Measurements from ENCODE around the gene LGR4. TPM values are rescaled to one million over a fixed set of nuclear protein-coding genes. Genes with fewer than 3 reads are reported as not detected.

Gene LGR4
- total RNA-seq, 1 experiment from 2014 or later: 7.1 TPM

GRCh38 chr11:27352781-27353180 lies 119.8 kb downstream of the LGR4 start:
- no peak overlapping the region for H3K9ac ChIP-seq (ENCODE audit: low read length)
- POLR2A ChIA-PET: no interaction called here
- no peak overlapping the region for H2AFZ ChIP-seq (ENCODE audit: low read depth, low read length, poor library complexity, severe bottlenecking)
- TF ChIP-seq POLR2A (IDR thresholded peaks at IDR 0.05; ENCODE audit: borderline replicate concordance, extremely low read depth, insufficient read depth, insufficient read length): no peak
- TF ChIP-seq ATF3 (IDR thresholded peaks at IDR 0.05): no peak
- no peak for TF ChIP-seq CBX3 (IDR thresholded peaks at IDR 0.05; ENCODE audit: low read depth)
- TF ChIP-seq SRF (IDR thresholded peaks at IDR 0.05; ENCODE audit: low read depth): no peak
- TF ChIP-seq ZNF274 (IDR thresholded peaks at IDR 0.05; ENCODE audit: low read depth, low read length): no peak
- TF ChIP-seq, protein P1, sequence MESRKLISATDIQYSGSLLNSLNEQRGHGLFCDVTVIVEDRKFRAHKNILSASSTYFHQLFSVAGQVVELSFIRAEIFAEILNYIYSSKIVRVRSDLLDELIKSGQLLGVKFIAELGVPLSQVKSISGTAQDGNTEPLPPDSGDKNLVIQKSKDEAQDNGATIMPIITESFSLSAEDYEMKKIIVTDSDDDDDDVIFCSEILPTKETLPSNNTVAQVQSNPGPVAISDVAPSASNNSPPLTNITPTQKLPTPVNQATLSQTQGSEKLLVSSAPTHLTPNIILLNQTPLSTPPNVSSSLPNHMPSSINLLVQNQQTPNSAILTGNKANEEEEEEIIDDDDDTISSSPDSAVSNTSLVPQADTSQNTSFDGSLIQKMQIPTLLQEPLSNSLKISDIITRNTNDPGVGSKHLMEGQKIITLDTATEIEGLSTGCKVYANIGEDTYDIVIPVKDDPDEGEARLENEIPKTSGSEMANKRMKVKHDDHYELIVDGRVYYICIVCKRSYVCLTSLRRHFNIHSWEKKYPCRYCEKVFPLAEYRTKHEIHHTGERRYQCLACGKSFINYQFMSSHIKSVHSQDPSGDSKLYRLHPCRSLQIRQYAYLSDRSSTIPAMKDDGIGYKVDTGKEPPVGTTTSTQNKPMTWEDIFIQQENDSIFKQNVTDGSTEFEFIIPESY (IDR thresholded peaks at IDR 0.05; ENCODE audit: extremely low read depth, insufficient replicate concordance, low read length): no peak
- no peak for TF ChIP-seq ZFX (IDR thresholded peaks at IDR 0.05)
- no peak for TF ChIP-seq EZH2 (IDR thresholded peaks at IDR 0.05)
- TF ChIP-seq EGR1 (IDR thresholded peaks at IDR 0.05; ENCODE audit: low read depth): no peak
- no peak for TF ChIP-seq POLR2AphosphoS5 (IDR thresholded peaks at IDR 0.05; ENCODE audit: low read depth, low read length)
- TF ChIP-seq FOSL1 (IDR thresholded peaks at IDR 0.05; ENCODE audit: low read depth): no peak
- TF ChIP-seq EZH2phosphoT487 (IDR thresholded peaks at IDR 0.05; ENCODE audit: borderline replicate concordance): no peak
- TF ChIP-seq JUND (IDR thresholded peaks at IDR 0.05): no peak
- TF ChIP-seq SIN3A (IDR thresholded peaks at IDR 0.05; ENCODE audit: low read depth): no peak
- TF ChIP-seq TCF7L2 (IDR thresholded peaks at IDR 0.05; ENCODE audit: borderline replicate concordance, extremely low read depth, insufficient read depth, insufficient read length): no peak
- TF ChIP-seq, protein P2, sequence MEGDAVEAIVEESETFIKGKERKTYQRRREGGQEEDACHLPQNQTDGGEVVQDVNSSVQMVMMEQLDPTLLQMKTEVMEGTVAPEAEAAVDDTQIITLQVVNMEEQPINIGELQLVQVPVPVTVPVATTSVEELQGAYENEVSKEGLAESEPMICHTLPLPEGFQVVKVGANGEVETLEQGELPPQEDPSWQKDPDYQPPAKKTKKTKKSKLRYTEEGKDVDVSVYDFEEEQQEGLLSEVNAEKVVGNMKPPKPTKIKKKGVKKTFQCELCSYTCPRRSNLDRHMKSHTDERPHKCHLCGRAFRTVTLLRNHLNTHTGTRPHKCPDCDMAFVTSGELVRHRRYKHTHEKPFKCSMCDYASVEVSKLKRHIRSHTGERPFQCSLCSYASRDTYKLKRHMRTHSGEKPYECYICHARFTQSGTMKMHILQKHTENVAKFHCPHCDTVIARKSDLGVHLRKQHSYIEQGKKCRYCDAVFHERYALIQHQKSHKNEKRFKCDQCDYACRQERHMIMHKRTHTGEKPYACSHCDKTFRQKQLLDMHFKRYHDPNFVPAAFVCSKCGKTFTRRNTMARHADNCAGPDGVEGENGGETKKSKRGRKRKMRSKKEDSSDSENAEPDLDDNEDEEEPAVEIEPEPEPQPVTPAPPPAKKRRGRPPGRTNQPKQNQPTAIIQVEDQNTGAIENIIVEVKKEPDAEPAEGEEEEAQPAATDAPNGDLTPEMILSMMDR (IDR thresholded peaks at IDR 0.05 in 2 of 3, conservative IDR thresholded peaks at IDR 0.05 in 1 of 3; ENCODE audit: borderline replicate concordance in 1 of 3, insufficient read depth in 1 of 3, low read depth in 2 of 3, low read length in 2 of 3): no peak
- H3K27ac ChIP-seq (ENCODE audit: low read depth, low read length): no peak overlapping the region
- no peaks in the 10 kb centered on the region for H3K79me2 ChIP-seq (ENCODE audit: insufficient read depth, low read length)
- H3K4me3 ChIP-seq (replicated peaks in 1 of 2; ENCODE audit: low read depth in 1 of 2, low read length in 2 of 2): no peak overlapping the region
- RAD21 ChIA-PET (ENCODE audit: low non-redundant PET in 1 of 2, low total read pairs in 2 of 2, uncharacterized antibody in 2 of 2, unreplicated experiment in 2 of 2): no interaction called here
- H3K27me3 ChIP-seq (ENCODE audit: insufficient read depth, low read length): no peaks in the 10 kb centered on the region
- no peak overlapping the region for H3K4me2 ChIP-seq (ENCODE audit: low read length)
- DNase-seq (ENCODE audit: low read depth, low spot score) (no peak), ATAC-seq (no peak)
- no peaks in the 10 kb centered on the region for H3K4me1 ChIP-seq (ENCODE audit: control insufficient read depth in 1 of 2, insufficient read depth in 2 of 2, low read length in 2 of 2)
- intact Hi-C loops (cut with micrococcal nuclease): no loop called here
- no peaks in the 10 kb centered on the region for H3K9me2 ChIP-seq (ENCODE audit: insufficient read depth)
- no peaks in the 10 kb centered on the region for H4K20me1 ChIP-seq (ENCODE audit: insufficient read depth)
- CTCF ChIA-PET: no interaction called here
- no TSS peak for BruUV-seq (replicated peaks)
- 0 out of 4 replicates have a peak, but pooled peaks cover 0 to 2% of the 10 kb centered on the region in 2 experiments for H3K36me3 ChIP-seq (ENCODE audit: control insufficient read depth in 1 of 2, insufficient read depth in 2 of 2, low read length in 2 of 2)
- H3K9me3 ChIP-seq (ENCODE audit: control insufficient read depth in 1 of 2, insufficient read depth in 1 of 2, low read depth in 1 of 2, low read length in 2 of 2): no peaks in the 10 kb centered on the region
